HepG2 (cell line): ENCODE data around the gene HRCT1.
"Not testable (repeated sequence)": the region's sequence is repeated elsewhere in the genome, so short reads cannot be mapped to it uniquely, and the experiment has no call there.

Source experiments
- ETV6 ChIP-seq: sonication (generic); formaldehyde crosslinking; conservative IDR thresholded peaks from 2 replicates; pipeline ENCODE4 v1.4.0; 2020; ENCODE audit warnings: missing genetic modification reagents
- EZH2 ChIP-seq: conservative IDR thresholded peaks from 2 replicates; pipeline ENCODE4 v1.6.1; 2012; ENCODE audit warnings: mild to moderate bottlenecking, low read depth, low read length, moderate library complexity
- FOXM1 ChIP-seq: sonication (generic); formaldehyde crosslinking; IDR thresholded peaks from 2 replicates; pipeline ENCODE4 v1.5.0; 2020; ENCODE audit warnings: missing genetic modification reagents
- MLLT10 ChIP-seq: sonication (generic); formaldehyde crosslinking; IDR thresholded peaks from 2 replicates; pipeline ENCODE4 v1.4.0; 2020; ENCODE audit warnings: missing genetic modification reagents
- MYC ChIP-seq: sonication (generic); formaldehyde crosslinking; IDR thresholded peaks from 2 replicates; pipeline ENCODE4 v1.9.0; 2021; ENCODE audit warnings: missing genetic modification reagents, borderline replicate concordance
- SP2 ChIP-seq: sonication (generic); formaldehyde crosslinking; IDR thresholded peaks from 2 replicates; pipeline ENCODE4 v1.5.1; 2020; ENCODE audit warnings: mild to moderate bottlenecking, missing genetic modification reagents
- TF ChIP-seq, protein P1 (sequence below): IDR thresholded peaks from 2 replicates; pipeline ENCODE4 v1.6.1; 2018; ENCODE audit warnings: missing genetic modification reagents
- TF ChIP-seq, protein P2 (sequence below): sonication (generic); formaldehyde crosslinking; IDR thresholded peaks from 2 replicates; pipeline ENCODE4 v1.8.0; 2022; ENCODE audit warnings: mild to moderate bottlenecking, missing genetic modification reagents, borderline replicate concordance
- TF ChIP-seq, protein P3 (sequence below): sonication (generic); formaldehyde crosslinking; IDR thresholded peaks from 2 replicates; pipeline ENCODE4 v1.5.0; 2020; ENCODE audit warnings: mild to moderate bottlenecking, missing genetic modification reagents, moderate library complexity
- TF ChIP-seq, protein P4 (sequence below): IDR thresholded peaks from 2 replicates; pipeline ENCODE4 v1.6.1; 2016; ENCODE audit warnings: low read depth, control low read depth

DNA sequence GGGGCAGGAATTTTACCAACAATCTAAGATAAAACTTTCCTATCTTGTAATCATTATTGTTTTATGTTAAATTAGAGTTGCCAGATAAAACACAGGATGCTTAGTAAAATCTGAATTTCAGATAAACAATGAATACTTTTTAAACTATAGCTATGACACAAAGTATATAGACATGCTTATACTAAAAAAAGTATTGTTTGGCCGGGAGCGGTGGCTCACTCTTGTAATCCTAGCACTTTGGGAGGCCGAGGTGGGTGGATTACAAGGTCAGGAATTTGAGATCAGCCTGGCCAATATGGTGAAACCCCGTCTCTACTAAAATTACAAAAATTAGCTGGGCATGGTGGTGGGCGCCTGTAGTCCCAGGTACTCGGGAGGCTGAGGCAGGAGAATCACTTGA lies 28.1 kb downstream of the HRCT1 start:
- TF ChIP-seq EZH2; MLLT10; MYC (CRISPR knock-in tag); SP2 (CRISPR knock-in tag); FOXM1 (CRISPR knock-in tag); ETV6: not testable (repeated sequence)
- TF ChIP-seq, protein P1, sequence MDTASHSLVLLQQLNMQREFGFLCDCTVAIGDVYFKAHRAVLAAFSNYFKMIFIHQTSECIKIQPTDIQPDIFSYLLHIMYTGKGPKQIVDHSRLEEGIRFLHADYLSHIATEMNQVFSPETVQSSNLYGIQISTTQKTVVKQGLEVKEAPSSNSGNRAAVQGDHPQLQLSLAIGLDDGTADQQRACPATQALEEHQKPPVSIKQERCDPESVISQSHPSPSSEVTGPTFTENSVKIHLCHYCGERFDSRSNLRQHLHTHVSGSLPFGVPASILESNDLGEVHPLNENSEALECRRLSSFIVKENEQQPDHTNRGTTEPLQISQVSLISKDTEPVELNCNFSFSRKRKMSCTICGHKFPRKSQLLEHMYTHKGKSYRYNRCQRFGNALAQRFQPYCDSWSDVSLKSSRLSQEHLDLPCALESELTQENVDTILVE = not testable (repeated sequence)
- TF ChIP-seq, protein P2, sequence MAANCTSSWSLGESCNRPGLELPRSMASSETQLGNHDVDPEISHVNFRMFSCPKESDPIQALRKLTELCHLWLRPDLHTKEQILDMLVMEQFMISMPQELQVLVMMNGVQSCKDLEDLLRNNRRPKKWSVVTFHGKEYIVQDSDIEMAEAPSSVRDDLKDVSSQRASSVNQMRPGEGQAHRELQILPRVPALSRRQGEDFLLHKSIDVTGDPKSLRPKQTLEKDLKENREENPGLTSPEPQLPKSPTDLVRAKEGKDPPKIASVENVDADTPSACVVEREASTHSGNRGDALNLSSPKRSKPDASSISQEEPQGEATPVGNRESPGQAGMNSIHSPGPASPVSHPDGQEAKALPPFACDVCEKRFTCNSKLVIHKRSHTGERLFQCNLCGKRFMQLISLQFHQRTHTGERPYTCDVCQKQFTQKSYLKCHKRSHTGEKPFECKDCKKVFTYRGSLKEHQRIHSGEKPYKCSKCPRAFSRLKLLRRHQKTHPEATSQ = not testable (repeated sequence)
- TF ChIP-seq, protein P3, sequence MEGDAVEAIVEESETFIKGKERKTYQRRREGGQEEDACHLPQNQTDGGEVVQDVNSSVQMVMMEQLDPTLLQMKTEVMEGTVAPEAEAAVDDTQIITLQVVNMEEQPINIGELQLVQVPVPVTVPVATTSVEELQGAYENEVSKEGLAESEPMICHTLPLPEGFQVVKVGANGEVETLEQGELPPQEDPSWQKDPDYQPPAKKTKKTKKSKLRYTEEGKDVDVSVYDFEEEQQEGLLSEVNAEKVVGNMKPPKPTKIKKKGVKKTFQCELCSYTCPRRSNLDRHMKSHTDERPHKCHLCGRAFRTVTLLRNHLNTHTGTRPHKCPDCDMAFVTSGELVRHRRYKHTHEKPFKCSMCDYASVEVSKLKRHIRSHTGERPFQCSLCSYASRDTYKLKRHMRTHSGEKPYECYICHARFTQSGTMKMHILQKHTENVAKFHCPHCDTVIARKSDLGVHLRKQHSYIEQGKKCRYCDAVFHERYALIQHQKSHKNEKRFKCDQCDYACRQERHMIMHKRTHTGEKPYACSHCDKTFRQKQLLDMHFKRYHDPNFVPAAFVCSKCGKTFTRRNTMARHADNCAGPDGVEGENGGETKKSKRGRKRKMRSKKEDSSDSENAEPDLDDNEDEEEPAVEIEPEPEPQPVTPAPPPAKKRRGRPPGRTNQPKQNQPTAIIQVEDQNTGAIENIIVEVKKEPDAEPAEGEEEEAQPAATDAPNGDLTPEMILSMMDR (CRISPR knock-in tag) = not testable (repeated sequence)
- TF ChIP-seq, protein P4, sequence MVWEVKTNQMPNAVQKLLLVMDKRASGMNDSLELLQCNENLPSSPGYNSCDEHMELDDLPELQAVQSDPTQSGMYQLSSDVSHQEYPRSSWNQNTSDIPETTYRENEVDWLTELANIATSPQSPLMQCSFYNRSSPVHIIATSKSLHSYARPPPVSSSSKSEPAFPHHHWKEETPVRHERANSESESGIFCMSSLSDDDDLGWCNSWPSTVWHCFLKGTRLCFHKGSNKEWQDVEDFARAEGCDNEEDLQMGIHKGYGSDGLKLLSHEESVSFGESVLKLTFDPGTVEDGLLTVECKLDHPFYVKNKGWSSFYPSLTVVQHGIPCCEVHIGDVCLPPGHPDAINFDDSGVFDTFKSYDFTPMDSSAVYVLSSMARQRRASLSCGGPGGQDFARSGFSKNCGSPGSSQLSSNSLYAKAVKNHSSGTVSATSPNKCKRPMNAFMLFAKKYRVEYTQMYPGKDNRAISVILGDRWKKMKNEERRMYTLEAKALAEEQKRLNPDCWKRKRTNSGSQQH (CRISPR knock-in tag) = not testable (repeated sequence)
